GM19035 (cell line): Measurements from ENCODE around the gene FYN.
"Not testable (repeated sequence)": the region's sequence is repeated elsewhere in the genome, so short reads cannot be mapped to it uniquely, and the experiment has no call there.

Source experiments
- ATAC-seq: cut with Tn5 transposase; IDR thresholded peaks from one replicate; pipeline ENCODE4 v1.9.1; 2021; ENCODE audit not compliant: unreplicated experiment

FYN gene

GRCh38 chr6:111642463-111643158 lies 230.6 kb downstream of the FYN start:
- no peak for ATAC-seq

- ATAC-seq: no peak
These were observed 234.0 kb downstream of the FYN start for GRCh38 chr6:111639266-111639665.

- ATAC-seq: not testable (repeated sequence)
These were observed 238.3 kb downstream of the FYN start for GRCh38 chr6:111634981-111635380.

- no peak for ATAC-seq
These were observed 239.4 kb downstream of the FYN start for GRCh38 chr6:111633822-111634221.

GRCh38 chr6:111632468-111633247 lies 240.6 kb downstream of the FYN start:
- ATAC-seq: no peak

GRCh38 chr6:111631903-111632460 lies 241.3 kb downstream of the FYN start:
- no peak for ATAC-seq

GRCh38 chr6:111631018-111631417 lies 242.2 kb downstream of the FYN start:
- ATAC-seq: no peak

GRCh38 chr6:111628142-111628850 lies 245.0 kb downstream of the FYN start:
- ATAC-seq: no peak

GRCh38 chr6:111626441-111626840 lies 246.8 kb downstream of the FYN start:
- ATAC-seq: no peak

- ATAC-seq: no peak
These were observed 247.5 kb downstream of the FYN start for GRCh38 chr6:111625461-111626391.

GRCh38 chr6:111625099-111625416 lies 248.2 kb downstream of the FYN start:
- ATAC-seq: no peak

GRCh38 chr6:111624401-111625098 lies 248.7 kb downstream of the FYN start:
- no peak for ATAC-seq

GRCh38 chr6:111623046-111623718 lies 250.1 kb downstream of the FYN start:
- no peak for ATAC-seq

- no peak for ATAC-seq
These were observed 253.1 kb downstream of the FYN start for GRCh38 chr6:111620169-111620568.

GRCh38 chr6:111618407-111618806 lies 254.8 kb downstream of the FYN start:
- no peak for ATAC-seq

GRCh38 chr6:111617149-111617548 lies 256.1 kb downstream of the FYN start:
- ATAC-seq: no peak

- no peak for ATAC-seq
These were observed 257.2 kb downstream of the FYN start for GRCh38 chr6:111615916-111616612.

- ATAC-seq: no peak
These were observed 258.2 kb downstream of the FYN start for GRCh38 chr6:111614833-111615582.
